Keratinocyte (primary cell): ENCODE data around the gene PAQR4. TPM values are rescaled to one million over a fixed set of nuclear protein-coding genes. Genes with fewer than 3 reads are reported as not detected.

Experiments used
- DNase-seq: peaks from one replicate; pipeline ENCODE4 v3.0.0-alpha.2; 2011; ENCODE audit warnings: low read depth, missing footprints, low spot score
- FAIRE-seq: peaks from 2 replicates; lab custom pipeline; 2011; peaks lifted over from hg19 to GRCh38; lab: Jason Lieb, UNC
- H2AFZ ChIP-seq: 2 replicates; pipeline ENCODE4 v1.6.0; 2012; ENCODE audit warnings: low read length, control low read depth, inconsistent platforms; ENCODE audit not compliant: control insufficient read depth
- H3K27ac ChIP-seq: 2 replicates; pipeline ENCODE4 v1.5.1; 2011; ENCODE audit warnings: low read length; ENCODE audit not compliant: control insufficient read depth, insufficient read depth
- H3K27me3 ChIP-seq: 3 replicates; pipeline ENCODE4 v1.6.0; 2011; ENCODE audit warnings: low read length; ENCODE audit not compliant: control insufficient read depth, insufficient read depth; ENCODE audit errors: extremely low read depth
- H3K36me3 ChIP-seq, 2 experiments: 2 replicates in 1 of 2; 3 replicates in 1 of 2; pipeline ENCODE4 v1.5.1; 2011; ENCODE audit warnings: low read length in 2 of 2, mild to moderate bottlenecking in 1 of 2; ENCODE audit not compliant: control insufficient read depth in 2 of 2, insufficient read depth in 2 of 2; ENCODE audit errors: extremely low read depth in 1 of 2
- H3K4me1 ChIP-seq: 3 replicates; pipeline ENCODE4 v1.5.1; 2011; ENCODE audit warnings: low read length; ENCODE audit not compliant: control insufficient read depth, insufficient read depth; ENCODE audit errors: extremely low read depth
- H3K4me2 ChIP-seq: 3 replicates; pipeline ENCODE4 v1.6.0; 2011; ENCODE audit warnings: low read depth, low read length; ENCODE audit not compliant: control insufficient read depth, insufficient read depth; ENCODE audit errors: extremely low read depth
- H3K4me3 ChIP-seq, 3 experiments: fragments of 200-600 bp in 1 of 3; sonication (generic) in 1 of 3; 2 replicates in 2 of 3; 3 replicates in 1 of 3; pipeline ENCODE4 v1.5.1; 2011 to 2016; ENCODE audit warnings: low read length in 3 of 3, mild to moderate bottlenecking in 3 of 3, control low read depth in 2 of 3, inconsistent platforms in 1 of 3, low read depth in 1 of 3, mixed read lengths in 1 of 3, mixed run types in 1 of 3, moderate library complexity in 1 of 3; ENCODE audit not compliant: control insufficient read depth in 2 of 3, insufficient read depth in 2 of 3; ENCODE audit errors: extremely low read depth in 1 of 3
- H3K79me2 ChIP-seq: 2 replicates; pipeline ENCODE4 v1.6.0; 2012; ENCODE audit warnings: low read length; ENCODE audit not compliant: control insufficient read depth, insufficient read depth
- H3K9ac ChIP-seq: 3 replicates; pipeline ENCODE4 v1.6.0; 2011; ENCODE audit warnings: low read length; ENCODE audit not compliant: control insufficient read depth, insufficient read depth; ENCODE audit errors: extremely low read depth
- H3K9me1 ChIP-seq: 3 replicates; pipeline ENCODE4 v1.6.0; 2011; ENCODE audit warnings: low read length; ENCODE audit not compliant: control insufficient read depth, insufficient read depth; ENCODE audit errors: extremely low read depth
- H3K9me3 ChIP-seq: 2 replicates; pipeline ENCODE4 v1.5.1; 2012; ENCODE audit warnings: low read depth, low read length; ENCODE audit not compliant: control insufficient read depth
- H4K20me1 ChIP-seq: 3 replicates; pipeline ENCODE4 v1.6.0; 2011; ENCODE audit warnings: low read length; ENCODE audit not compliant: control insufficient read depth, insufficient read depth; ENCODE audit errors: extremely low read depth
- EZH2 ChIP-seq: IDR thresholded peaks from one replicate; pipeline ENCODE4 v1.6.1; 2012; ENCODE audit warnings: inconsistent platforms, mild to moderate bottlenecking, low read length, moderate library complexity
- dilution Hi-C: fragments of 300-500 bp; cut with MboI; formaldehyde crosslinking; loops from one replicate; pipeline ENCODE4 v1.7.0; 2020; ENCODE audit warnings: low sequenced_read_pairs; ENCODE audit not compliant: extremely low pct_ligation_motif_present
- polyA plus RNA-seq, 5 experiments: library from polyadenylated mRNA; depleted of rRNA in 3 of 5; stranded (reverse) in 3 of 5; stranded (forward) in 1 of 5; unstranded in 1 of 5; fragments of >200 nt; gene quantifications; 1 replicate in 1 of 5; 2 replicates in 3 of 5; 3 replicates in 1 of 5; pipeline versions ENCODE4 v1.2.1 to v1.2.3, GENCODE V29; 2011 to 2012; ENCODE audit warnings: missing spikeins in 2 of 5, low read depth in 1 of 5, low replicate concordance in 1 of 5
- TF ChIP-seq, protein P1 (sequence below), 3 experiments: IDR thresholded peaks in 1 of 3; conservative IDR thresholded peaks in 1 of 3; optimal IDR thresholded peaks in 1 of 3; 2 replicates in 2 of 3; 3 replicates in 1 of 3; pipeline versions ENCODE3 to v1.5.1; 2011; ENCODE audit warnings: low read length in 3 of 3, mild to moderate bottlenecking in 3 of 3, moderate library complexity in 2 of 3, control low read depth in 1 of 3, inconsistent platforms in 1 of 3; ENCODE audit not compliant: insufficient read depth in 2 of 3; ENCODE audit errors: extremely low read depth in 1 of 3

The PAQR4 gene
- polyA plus RNA-seq, 1 donor (not counting 4 experiments of a cell fraction or from before 2014, with no cell fraction given) = 16.8 TPM

DNA sequence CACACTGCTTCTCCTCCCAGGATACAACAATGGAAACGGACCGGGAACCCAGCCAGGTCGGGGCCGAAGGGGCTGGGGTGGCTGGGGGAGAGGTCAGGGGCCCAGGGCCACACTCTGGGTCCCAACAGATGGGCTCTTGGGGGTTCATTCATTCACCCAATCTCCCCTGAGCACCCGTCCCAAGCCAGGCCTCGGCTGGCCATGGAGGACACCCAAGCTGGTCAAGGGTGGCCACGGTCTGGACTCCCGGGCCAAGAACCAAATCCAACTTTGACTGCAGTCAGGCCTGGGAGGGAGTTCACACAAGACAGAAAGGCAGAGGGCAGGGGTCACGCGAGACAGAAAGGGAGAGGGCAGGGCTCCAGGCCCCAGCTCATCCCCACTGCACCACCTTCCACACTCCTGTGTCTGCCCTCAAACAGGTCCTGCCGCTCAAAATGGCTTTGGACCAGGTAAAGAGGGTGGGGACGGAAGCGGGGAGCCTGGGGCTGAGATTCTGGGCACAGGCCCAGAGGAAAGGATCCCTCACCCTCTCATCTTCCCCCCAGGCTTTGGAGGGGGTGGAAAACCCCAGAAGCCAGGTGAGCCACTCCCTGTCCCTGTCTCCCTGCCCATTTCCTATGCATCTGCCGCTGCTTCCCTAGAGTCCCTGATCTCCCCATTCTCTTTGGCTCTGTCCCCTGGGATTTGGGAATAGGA, 23.4 kb downstream of the PAQR4 start:
- H3K4me1 ChIP-seq = peaks cover 49% of the 10 kb centered on the region
- H3K9me1 ChIP-seq = no peaks in the 10 kb centered on the region
- no peaks in the 10 kb centered on the region for H3K9me3 ChIP-seq
- H2AFZ ChIP-seq = peak overlapping the region; percentile 30
- no peaks in the 10 kb centered on the region for H4K20me1 ChIP-seq
- TF ChIP-seq, protein P1, sequence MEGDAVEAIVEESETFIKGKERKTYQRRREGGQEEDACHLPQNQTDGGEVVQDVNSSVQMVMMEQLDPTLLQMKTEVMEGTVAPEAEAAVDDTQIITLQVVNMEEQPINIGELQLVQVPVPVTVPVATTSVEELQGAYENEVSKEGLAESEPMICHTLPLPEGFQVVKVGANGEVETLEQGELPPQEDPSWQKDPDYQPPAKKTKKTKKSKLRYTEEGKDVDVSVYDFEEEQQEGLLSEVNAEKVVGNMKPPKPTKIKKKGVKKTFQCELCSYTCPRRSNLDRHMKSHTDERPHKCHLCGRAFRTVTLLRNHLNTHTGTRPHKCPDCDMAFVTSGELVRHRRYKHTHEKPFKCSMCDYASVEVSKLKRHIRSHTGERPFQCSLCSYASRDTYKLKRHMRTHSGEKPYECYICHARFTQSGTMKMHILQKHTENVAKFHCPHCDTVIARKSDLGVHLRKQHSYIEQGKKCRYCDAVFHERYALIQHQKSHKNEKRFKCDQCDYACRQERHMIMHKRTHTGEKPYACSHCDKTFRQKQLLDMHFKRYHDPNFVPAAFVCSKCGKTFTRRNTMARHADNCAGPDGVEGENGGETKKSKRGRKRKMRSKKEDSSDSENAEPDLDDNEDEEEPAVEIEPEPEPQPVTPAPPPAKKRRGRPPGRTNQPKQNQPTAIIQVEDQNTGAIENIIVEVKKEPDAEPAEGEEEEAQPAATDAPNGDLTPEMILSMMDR (optimal IDR thresholded peaks at IDR 0.05 in 1 of 3, IDR thresholded peaks at IDR 0.05 in 1 of 3, conservative IDR thresholded peaks at IDR 0.05 in 1 of 3; ENCODE audit: extremely low read depth in 1 of 3, insufficient read depth in 2 of 3, low read length in 3 of 3) = no peak
- no peak for TF ChIP-seq EZH2
- no peaks in the 10 kb centered on the region for H3K79me2 ChIP-seq
- peak overlapping the region; percentile 73 for H3K27ac ChIP-seq
- H3K36me3 ChIP-seq = no peaks in the 10 kb centered on the region
- H3K4me2 ChIP-seq = peak overlapping the region; percentile 73
- DNase-seq (no peak), FAIRE-seq (peak; percentile 89)
- peak overlapping the region in 1 of 3 experiments; percentile 38 for H3K4me3 ChIP-seq
- no peaks in the 10 kb centered on the region for H3K27me3 ChIP-seq
- H3K9ac ChIP-seq = peak overlapping the region; percentile 22
- dilution Hi-C loops = no loop called here

GRCh38 chr16:2996298-2996697, 27.1 kb downstream of the PAQR4 start:
- FAIRE-seq (no peak), DNase-seq (no peak)
- Histone ChIP-seq H3K9me1 (no peaks in the 10 kb centered on the region), H3K4me2 (no peak overlapping the region), H3K9ac (no peak overlapping the region), H3K27ac (no peak overlapping the region), H3K4me3 (no peak overlapping the region), H3K9me3 (no peaks in the 10 kb centered on the region), H4K20me1 (no peaks in the 10 kb centered on the region), H3K27me3 (no peaks in the 10 kb centered on the region), H3K4me1 (peaks cover 36% of the 10 kb centered on the region), H3K79me2 (no peaks in the 10 kb centered on the region), H2AFZ (no peak overlapping the region), H3K36me3 (no peaks in the 10 kb centered on the region)
- dilution Hi-C loops = no loop called here
- TF ChIP-seq EZH2 = no peak
- TF ChIP-seq, protein P1 (optimal IDR thresholded peaks at IDR 0.05 in 1 of 3, IDR thresholded peaks at IDR 0.05 in 1 of 3, conservative IDR thresholded peaks at IDR 0.05 in 1 of 3; ENCODE audit: extremely low read depth in 1 of 3, insufficient read depth in 2 of 3, low read length in 3 of 3) = no peak
